Measurements from ENCODE around the gene ATG13. TPM values are rescaled to one million over a fixed set of nuclear protein-coding genes. Genes with fewer than 3 reads are reported as not detected.

The ATG13 gene
- total and polyA plus RNA-seq, 2 experiments from 2014 or later, result 32.9 to 71.1 TPM

GRCh38 chr11:46603704-46604308, 13.5 kb upstream of the ATG13 start:
- H3K27ac ChIP-seq (ENCODE audit: low read depth), result no peak overlapping the region
- Mint-ChIP-seq H3K27me3 (ENCODE audit: insufficient read depth, low read depth, poor library complexity) (peaks cover 4% of the 10 kb centered on the region), H3K9me3 (no peaks in the 10 kb centered on the region; the same call in 2 of the 3 replicates), H3K36me3 (ENCODE audit: low read depth) (no peaks in the 10 kb centered on the region), H3K27ac (no peak overlapping the region), H3K4me3 (no peak overlapping the region; the same call in 2 of the 3 replicates), H3K4me1 (no peaks in the 10 kb centered on the region)
- H3K4me3 ChIP-seq, result no peak overlapping the region
- no peaks in the 10 kb centered on the region for H3K9me2 ChIP-seq (ENCODE audit: insufficient read depth)
- TF ChIP-seq NANOG (IDR thresholded peaks at IDR 0.05; ENCODE audit: borderline replicate concordance) (no peak), JUNB (IDR thresholded peaks at IDR 0.05; ENCODE audit: unreplicated experiment) (no peak), CTCF (conservative IDR thresholded peaks at IDR 0.05; ENCODE audit: low read depth in 2 of 2) (no peak), POLR2AphosphoS5 (IDR thresholded peaks at IDR 0.05; ENCODE audit: low read depth) (no peak), ETS1 (IDR thresholded peaks at IDR 0.05) (no peak), CREB1 (CRISPR knock-in tag; IDR thresholded peaks at IDR 0.05; ENCODE audit: low read depth) (no peak), EZH2 (IDR thresholded peaks at IDR 0.05; ENCODE audit: low read depth, unreplicated experiment) (no peak), ZNF114 (CRISPR knock-in tag; IDR thresholded peaks at IDR 0.05) (no peak), STAT1 (IDR thresholded peaks at IDR 0.05; ENCODE audit: unreplicated experiment) (no peak), ZNF462 (CRISPR knock-in tag; IDR thresholded peaks at IDR 0.05) (no peak), REST (IDR thresholded peaks at IDR 0.05; ENCODE audit: unreplicated experiment) (no peak), ZNF331 (CRISPR knock-in tag; IDR thresholded peaks at IDR 0.05; ENCODE audit: low read depth) (no peak)
- H3K4me2 ChIP-seq, result no peak overlapping the region
- no peaks in the 10 kb centered on the region for H3K4me1 ChIP-seq (ENCODE audit: insufficient read depth)
- no peaks in the 10 kb centered on the region; the same call in 1 of the 2 replicates for H4K20me1 ChIP-seq (replicated peaks; ENCODE audit: insufficient read depth)
- 0 out of 2 replicates have a peak, but pooled peaks cover 5% of the 10 kb centered on the region for H3F3A ChIP-seq (replicated peaks; ENCODE audit: low read depth)
- ATAC-seq (no peak), DNase-seq (ENCODE audit: low spot score) (no peak)
- H2AFZ ChIP-seq, result no peak overlapping the region
- no peaks in the 10 kb centered on the region for H3K36me3 ChIP-seq (ENCODE audit: insufficient read depth)
- H3K27me3 ChIP-seq (ENCODE audit: insufficient read depth), result no peaks in the 10 kb centered on the region
- no peaks in the 10 kb centered on the region for H3K79me2 ChIP-seq (replicated peaks; ENCODE audit: insufficient read depth)
